Measurements from ENCODE around the gene MOV10L1.

DNA sequence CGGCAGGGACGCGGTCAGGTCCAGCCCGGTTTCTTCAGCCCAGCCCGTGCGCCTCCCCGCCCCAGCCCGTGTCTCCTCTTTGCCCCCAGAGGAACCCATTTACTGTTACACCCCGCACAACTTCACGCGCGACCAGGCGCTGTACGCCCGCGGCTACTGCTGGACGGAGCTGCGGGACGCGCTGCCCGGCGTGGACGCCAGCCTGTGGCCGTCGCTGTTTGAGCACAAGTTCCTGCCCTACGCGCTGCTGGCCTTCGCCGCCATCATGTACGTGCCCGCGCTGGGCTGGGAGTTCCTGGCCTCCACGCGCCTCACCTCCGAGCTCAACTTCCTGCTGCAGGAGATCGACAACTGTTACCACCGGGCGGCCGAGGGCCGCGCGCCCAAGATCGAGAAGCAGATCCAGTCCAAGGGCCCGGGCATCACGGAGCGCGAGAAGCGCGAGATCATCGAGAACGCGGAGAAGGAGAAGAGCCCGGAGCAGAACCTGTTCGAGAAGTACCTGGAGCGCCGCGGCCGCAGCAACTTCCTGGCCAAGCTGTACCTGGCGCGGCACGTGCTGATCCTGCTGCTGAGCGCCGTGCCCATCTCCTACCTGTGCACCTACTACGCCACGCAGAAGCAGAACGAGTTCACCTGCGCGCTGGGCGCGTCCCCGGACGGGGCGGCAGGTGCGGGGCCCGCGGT, 87.2 kb downstream of the MOV10L1 start:
- TF ChIP-seq, protein P1, sequence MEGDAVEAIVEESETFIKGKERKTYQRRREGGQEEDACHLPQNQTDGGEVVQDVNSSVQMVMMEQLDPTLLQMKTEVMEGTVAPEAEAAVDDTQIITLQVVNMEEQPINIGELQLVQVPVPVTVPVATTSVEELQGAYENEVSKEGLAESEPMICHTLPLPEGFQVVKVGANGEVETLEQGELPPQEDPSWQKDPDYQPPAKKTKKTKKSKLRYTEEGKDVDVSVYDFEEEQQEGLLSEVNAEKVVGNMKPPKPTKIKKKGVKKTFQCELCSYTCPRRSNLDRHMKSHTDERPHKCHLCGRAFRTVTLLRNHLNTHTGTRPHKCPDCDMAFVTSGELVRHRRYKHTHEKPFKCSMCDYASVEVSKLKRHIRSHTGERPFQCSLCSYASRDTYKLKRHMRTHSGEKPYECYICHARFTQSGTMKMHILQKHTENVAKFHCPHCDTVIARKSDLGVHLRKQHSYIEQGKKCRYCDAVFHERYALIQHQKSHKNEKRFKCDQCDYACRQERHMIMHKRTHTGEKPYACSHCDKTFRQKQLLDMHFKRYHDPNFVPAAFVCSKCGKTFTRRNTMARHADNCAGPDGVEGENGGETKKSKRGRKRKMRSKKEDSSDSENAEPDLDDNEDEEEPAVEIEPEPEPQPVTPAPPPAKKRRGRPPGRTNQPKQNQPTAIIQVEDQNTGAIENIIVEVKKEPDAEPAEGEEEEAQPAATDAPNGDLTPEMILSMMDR (IDR thresholded peaks at IDR 0.05): no peak
- TF ChIP-seq POLR2AphosphoS5 (IDR thresholded peaks at IDR 0.05) (no peak), POLR2A (IDR thresholded peaks at IDR 0.05) (no peak)

Data from breast epithelium (tissue), 3 donors.